A549 (cell line): ENCODE measurements around the gene BCL11B.

Experiments used
- CHD2 ChIP-seq: fragments of 150-350 bp; IDR thresholded peaks from 2 replicates; pipeline ENCODE4 v1.6.1; 2014; ENCODE audit warnings: low read length; ENCODE audit not compliant: partially characterized antibody
- EP300 ChIP-seq, 2 experiments: fragments of >200 bp; sonication (Bioruptor Twin); formaldehyde crosslinking; IDR thresholded peaks; 2 replicates in 1 of 2; 3 replicates in 1 of 2; pipeline ENCODE4 v1.6.1; 2016 to 2017
- RAD21 ChIP-seq, 2 experiments: fragments of >200 bp in 1 of 2; sonication (Bioruptor Twin) in 1 of 2; formaldehyde crosslinking in 1 of 2; IDR thresholded peaks in 1 of 2; conservative IDR thresholded peaks in 1 of 2; 2 replicates in 1 of 2; 3 replicates in 1 of 2; pipeline ENCODE4 v1.6.1; 2012 to 2018; ENCODE audit warnings: inconsistent platforms in 1 of 2
- RCOR1 ChIP-seq: fragments of 150-350 bp; IDR thresholded peaks from 2 replicates; pipeline ENCODE4 v1.6.1; 2014; ENCODE audit warnings: antibody characterized with exemption, low read length, low read depth
- SMC3 ChIP-seq: fragments of >200 bp; sonication (Bioruptor Twin); formaldehyde crosslinking; IDR thresholded peaks from 3 replicates; pipeline ENCODE4 v1.6.1; 2018; ENCODE audit warnings: inconsistent platforms
- TF ChIP-seq, protein P1 (sequence below): fragments of >200 bp; sonication (Bioruptor Twin); formaldehyde crosslinking; IDR thresholded peaks from 3 replicates; pipeline ENCODE4 v1.5.1; 2016
- TF ChIP-seq, protein P2 (sequence below): IDR thresholded peaks from 2 replicates; pipeline ENCODE4 v1.6.1; 2012

DNA sequence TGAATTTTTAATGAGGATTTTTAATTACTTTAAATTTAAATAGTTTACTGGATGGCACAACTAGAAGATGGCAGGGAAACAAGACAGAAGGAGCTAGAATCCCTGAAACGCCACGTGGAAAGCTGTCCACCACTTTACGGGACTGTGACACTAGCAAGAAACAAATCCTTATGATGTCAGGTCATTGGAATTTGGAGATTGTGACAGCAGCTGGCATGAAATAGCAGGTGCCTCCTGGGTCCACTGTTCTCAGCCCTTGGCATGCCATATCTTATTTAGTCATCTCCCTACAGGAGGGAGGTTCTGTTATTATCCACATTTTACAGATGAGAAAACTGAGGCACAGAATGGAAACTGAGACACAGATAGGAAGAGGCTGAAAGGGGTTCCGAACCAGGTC, 113.8 kb downstream of the BCL11B start:
- TF ChIP-seq RAD21 (conservative IDR thresholded peaks at IDR 0.05 in 1 of 2, IDR thresholded peaks at IDR 0.05 in 1 of 2) (no peak), CHD2 (no peak), EP300 (IDR thresholded peaks at IDR 0.05) (no peak), RCOR1 (no peak), SMC3 (no peak)
- TF ChIP-seq, protein P1, sequence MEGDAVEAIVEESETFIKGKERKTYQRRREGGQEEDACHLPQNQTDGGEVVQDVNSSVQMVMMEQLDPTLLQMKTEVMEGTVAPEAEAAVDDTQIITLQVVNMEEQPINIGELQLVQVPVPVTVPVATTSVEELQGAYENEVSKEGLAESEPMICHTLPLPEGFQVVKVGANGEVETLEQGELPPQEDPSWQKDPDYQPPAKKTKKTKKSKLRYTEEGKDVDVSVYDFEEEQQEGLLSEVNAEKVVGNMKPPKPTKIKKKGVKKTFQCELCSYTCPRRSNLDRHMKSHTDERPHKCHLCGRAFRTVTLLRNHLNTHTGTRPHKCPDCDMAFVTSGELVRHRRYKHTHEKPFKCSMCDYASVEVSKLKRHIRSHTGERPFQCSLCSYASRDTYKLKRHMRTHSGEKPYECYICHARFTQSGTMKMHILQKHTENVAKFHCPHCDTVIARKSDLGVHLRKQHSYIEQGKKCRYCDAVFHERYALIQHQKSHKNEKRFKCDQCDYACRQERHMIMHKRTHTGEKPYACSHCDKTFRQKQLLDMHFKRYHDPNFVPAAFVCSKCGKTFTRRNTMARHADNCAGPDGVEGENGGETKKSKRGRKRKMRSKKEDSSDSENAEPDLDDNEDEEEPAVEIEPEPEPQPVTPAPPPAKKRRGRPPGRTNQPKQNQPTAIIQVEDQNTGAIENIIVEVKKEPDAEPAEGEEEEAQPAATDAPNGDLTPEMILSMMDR, result no peak
- TF ChIP-seq, protein P2, sequence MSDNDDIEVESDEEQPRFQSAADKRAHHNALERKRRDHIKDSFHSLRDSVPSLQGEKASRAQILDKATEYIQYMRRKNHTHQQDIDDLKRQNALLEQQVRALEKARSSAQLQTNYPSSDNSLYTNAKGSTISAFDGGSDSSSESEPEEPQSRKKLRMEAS, result no peak
